ENCODE data around the gene PSMB10.
"Not testable (repeated sequence)": the region's sequence is repeated elsewhere in the genome, so short reads cannot be mapped to it uniquely, and the experiment has no call there.

Gene PSMB10

GRCh38 chr16:67915831-67916723, 20.6 kb downstream of the PSMB10 start:
- H3K27me3 ChIP-seq (ENCODE audit: control insufficient read depth in 5 of 5, insufficient read depth in 4 of 5, low read length in 5 of 5) = no peaks in the 10 kb centered on the region
- H3K9me3 ChIP-seq (ENCODE audit: control insufficient read depth in 5 of 5, low read length in 5 of 5) = no peaks in the 10 kb centered on the region
- H3K4me1 ChIP-seq (ENCODE audit: control insufficient read depth in 5 of 5, insufficient read depth in 5 of 5, low read length in 5 of 5) = peaks cover 1 to 35% (median 25%) of the 10 kb centered on the region in 5 donors
- peaks cover 0 to 50% (median 31%) of the 10 kb centered on the region in 5 donors for H3K36me3 ChIP-seq (ENCODE audit: control insufficient read depth in 5 of 5, insufficient read depth in 5 of 5, low read length in 5 of 5)
- H3K4me3 ChIP-seq (ENCODE audit: low read depth in 1 of 5, low read length in 5 of 5) = no peak overlapping the region
- H3K9ac ChIP-seq (ENCODE audit: low read length in 5 of 5) = no peak overlapping the region
- H3K27ac ChIP-seq (ENCODE audit: low read depth, low read length) = no peak overlapping the region

- not testable (repeated sequence) for H3K9me3 ChIP-seq (ENCODE audit: control insufficient read depth in 5 of 5, low read length in 5 of 5); H3K27ac ChIP-seq (ENCODE audit: low read depth, low read length); H3K9ac ChIP-seq (ENCODE audit: low read length in 5 of 5); H3K27me3 ChIP-seq (ENCODE audit: control insufficient read depth in 5 of 5, insufficient read depth in 4 of 5, low read length in 5 of 5); H3K4me3 ChIP-seq (ENCODE audit: low read depth in 1 of 5, low read length in 5 of 5)
- H3K36me3 ChIP-seq (ENCODE audit: control insufficient read depth in 5 of 5, insufficient read depth in 5 of 5, low read length in 5 of 5) = peaks cover 0 to 56% (median 34%) of the 10 kb centered on the region in 5 donors
- H3K4me1 ChIP-seq (ENCODE audit: control insufficient read depth in 5 of 5, insufficient read depth in 5 of 5, low read length in 5 of 5) = peaks cover 1 to 35% (median 25%) of the 10 kb centered on the region in 5 donors
Measured at GRCh38 chr16:67915496-67915769, 21.2 kb downstream of the PSMB10 start.

GRCh38 chr16:67914758-67915495, 21.7 kb downstream of the PSMB10 start:
- Histone ChIP-seq H3K9me3 (ENCODE audit: control insufficient read depth in 5 of 5, low read length in 5 of 5) (no peaks in the 10 kb centered on the region), H3K4me3 (ENCODE audit: low read depth in 1 of 5, low read length in 5 of 5) (no peak overlapping the region), H3K9ac (ENCODE audit: low read length in 5 of 5) (no peak overlapping the region), H3K27ac (ENCODE audit: low read depth, low read length) (no peak overlapping the region), H3K36me3 (ENCODE audit: control insufficient read depth in 5 of 5, insufficient read depth in 5 of 5, low read length in 5 of 5) (peaks cover 0 to 61% (median 37%) of the 10 kb centered on the region in 5 donors), H3K4me1 (ENCODE audit: control insufficient read depth in 5 of 5, insufficient read depth in 5 of 5, low read length in 5 of 5) (peaks cover 1 to 35% (median 25%) of the 10 kb centered on the region in 5 donors), H3K27me3 (ENCODE audit: control insufficient read depth in 5 of 5, insufficient read depth in 4 of 5, low read length in 5 of 5) (no peaks in the 10 kb centered on the region)

GRCh38 chr16:67910158-67910557, 26.5 kb downstream of the PSMB10 start:
- no peak overlapping the region for H3K27ac ChIP-seq (ENCODE audit: low read depth, low read length)
- H3K27me3 ChIP-seq (ENCODE audit: control insufficient read depth in 5 of 5, insufficient read depth in 4 of 5, low read length in 5 of 5) = no peaks in the 10 kb centered on the region
- peaks cover 2 to 47% (median 36%) of the 10 kb centered on the region in 5 donors for H3K36me3 ChIP-seq (ENCODE audit: control insufficient read depth in 5 of 5, insufficient read depth in 5 of 5, low read length in 5 of 5)
- no peaks in the 10 kb centered on the region for H3K9me3 ChIP-seq (ENCODE audit: control insufficient read depth in 5 of 5, low read length in 5 of 5)
- peaks cover 0 to 3% (median 0%) of the 10 kb centered on the region in 5 donors for H3K4me1 ChIP-seq (ENCODE audit: control insufficient read depth in 5 of 5, insufficient read depth in 5 of 5, low read length in 5 of 5)
- H3K9ac ChIP-seq (ENCODE audit: low read length in 5 of 5) = no peak overlapping the region
- H3K4me3 ChIP-seq (ENCODE audit: low read depth in 1 of 5, low read length in 5 of 5) = no peak overlapping the region

GRCh38 chr16:67909056-67909742, 27.5 kb downstream of the PSMB10 start:
- no peak overlapping the region for H3K9ac ChIP-seq (ENCODE audit: low read length in 5 of 5)
- H3K4me1 ChIP-seq (ENCODE audit: control insufficient read depth in 5 of 5, insufficient read depth in 5 of 5, low read length in 5 of 5) = peaks cover 0 to 3% (median 0%) of the 10 kb centered on the region in 5 donors
- no peak overlapping the region for H3K27ac ChIP-seq (ENCODE audit: low read depth, low read length)

GRCh38 chr16:67907397-67908180, 29.1 kb downstream of the PSMB10 start:
- peaks cover 2 to 53% (median 43%) of the 10 kb centered on the region in 5 donors for H3K36me3 ChIP-seq (ENCODE audit: control insufficient read depth in 5 of 5, insufficient read depth in 5 of 5, low read length in 5 of 5)
- peak overlapping the region in 1 of 5 donors; percentile 17 for H3K9ac ChIP-seq (ENCODE audit: low read length in 5 of 5)
- H3K9me3 ChIP-seq (ENCODE audit: control insufficient read depth in 5 of 5, low read length in 5 of 5) = no peaks in the 10 kb centered on the region
- H3K4me1 ChIP-seq (ENCODE audit: control insufficient read depth in 5 of 5, insufficient read depth in 5 of 5, low read length in 5 of 5) = peaks cover 0 to 9% (median 0%) of the 10 kb centered on the region in 5 donors
- no peak overlapping the region for H3K4me3 ChIP-seq (ENCODE audit: low read depth in 1 of 5, low read length in 5 of 5)
- H3K27me3 ChIP-seq (ENCODE audit: control insufficient read depth in 5 of 5, insufficient read depth in 4 of 5, low read length in 5 of 5) = no peaks in the 10 kb centered on the region
- H3K27ac ChIP-seq (ENCODE audit: low read depth, low read length) = no peak overlapping the region

More at GRCh38 chr16:67909056-67909742, 27.5 kb downstream of the PSMB10 start:
- Histone ChIP-seq H3K27me3 (ENCODE audit: control insufficient read depth in 5 of 5, insufficient read depth in 4 of 5, low read length in 5 of 5) (no peaks in the 10 kb centered on the region), H3K9me3 (ENCODE audit: control insufficient read depth in 5 of 5, low read length in 5 of 5) (no peaks in the 10 kb centered on the region), H3K4me3 (ENCODE audit: low read depth in 1 of 5, low read length in 5 of 5) (no peak overlapping the region), H3K36me3 (ENCODE audit: control insufficient read depth in 5 of 5, insufficient read depth in 5 of 5, low read length in 5 of 5) (peaks cover 2 to 43% (median 36%) of the 10 kb centered on the region in 5 donors)

- no peaks in the 10 kb centered on the region for H3K27me3 ChIP-seq (ENCODE audit: control insufficient read depth in 5 of 5, insufficient read depth in 4 of 5, low read length in 5 of 5)
- H3K9me3 ChIP-seq (ENCODE audit: control insufficient read depth in 5 of 5, low read length in 5 of 5) = no peaks in the 10 kb centered on the region
- H3K27ac ChIP-seq (ENCODE audit: low read depth, low read length) = no peak overlapping the region
- no peak overlapping the region for H3K4me3 ChIP-seq (ENCODE audit: low read depth in 1 of 5, low read length in 5 of 5)
- peaks cover 0 to 7% (median 0%) of the 10 kb centered on the region in 5 donors for H3K4me1 ChIP-seq (ENCODE audit: control insufficient read depth in 5 of 5, insufficient read depth in 5 of 5, low read length in 5 of 5)
- H3K9ac ChIP-seq (ENCODE audit: low read length in 5 of 5) = peak overlapping the region in 2 of 5 donors; percentile 2 to 58
- H3K36me3 ChIP-seq (ENCODE audit: control insufficient read depth in 5 of 5, insufficient read depth in 5 of 5, low read length in 5 of 5) = peaks cover 0 to 18% (median 11%) of the 10 kb centered on the region in 5 donors
Measured at GRCh38 chr16:67902831-67903230, 33.8 kb downstream of the PSMB10 start.

- peaks cover 0 to 18% (median 11%) of the 10 kb centered on the region in 5 donors for H3K36me3 ChIP-seq (ENCODE audit: control insufficient read depth in 5 of 5, insufficient read depth in 5 of 5, low read length in 5 of 5)
- H3K4me1 ChIP-seq (ENCODE audit: control insufficient read depth in 5 of 5, insufficient read depth in 5 of 5, low read length in 5 of 5) = peaks cover under 1 to 16% (median 9%) of the 10 kb centered on the region in 5 donors
- no peak overlapping the region for H3K27ac ChIP-seq (ENCODE audit: low read depth, low read length)
- H3K4me3 ChIP-seq (ENCODE audit: low read depth in 1 of 5, low read length in 5 of 5) = no peak overlapping the region
- no peaks in the 10 kb centered on the region for H3K9me3 ChIP-seq (ENCODE audit: control insufficient read depth in 5 of 5, low read length in 5 of 5)
- no peaks in the 10 kb centered on the region for H3K27me3 ChIP-seq (ENCODE audit: control insufficient read depth in 5 of 5, insufficient read depth in 4 of 5, low read length in 5 of 5)
- H3K9ac ChIP-seq (ENCODE audit: low read length in 5 of 5) = no peak overlapping the region
Measured at GRCh38 chr16:67901734-67902133, 34.9 kb downstream of the PSMB10 start.

GRCh38 chr16:67897231-67897630, 39.4 kb downstream of the PSMB10 start:
- peak overlapping the region; percentile 31 for H3K27ac ChIP-seq (ENCODE audit: low read depth, low read length)
- H3K4me3 ChIP-seq (ENCODE audit: low read depth in 1 of 5, low read length in 5 of 5) = no peak overlapping the region
- H3K9me3 ChIP-seq (ENCODE audit: control insufficient read depth in 5 of 5, low read length in 5 of 5) = no peaks in the 10 kb centered on the region
- peak overlapping the region in 1 of 5 donors; percentile 33 for H3K9ac ChIP-seq (ENCODE audit: low read length in 5 of 5)
- peaks cover 9 to 41% (median 37%) of the 10 kb centered on the region in 5 donors for H3K4me1 ChIP-seq (ENCODE audit: control insufficient read depth in 5 of 5, insufficient read depth in 5 of 5, low read length in 5 of 5)
- peaks cover 0 to 7% (median 2%) of the 10 kb centered on the region in 5 donors for H3K36me3 ChIP-seq (ENCODE audit: control insufficient read depth in 5 of 5, insufficient read depth in 5 of 5, low read length in 5 of 5)
- no peaks in the 10 kb centered on the region for H3K27me3 ChIP-seq (ENCODE audit: control insufficient read depth in 5 of 5, insufficient read depth in 4 of 5, low read length in 5 of 5)
